CD4-positive, alpha-beta T cell treated with Interleukin-6 at 100 ng/mL for 8 hours (primary cell): ENCODE data around the gene S100A8.

ENCODE experiments used
- DNase-seq: peaks from one replicate; pipeline ENCODE4 v3.0.0-alpha.2; 2020; ENCODE audit warnings: mixed read lengths, low spot score

The S100A8 gene

DNA sequence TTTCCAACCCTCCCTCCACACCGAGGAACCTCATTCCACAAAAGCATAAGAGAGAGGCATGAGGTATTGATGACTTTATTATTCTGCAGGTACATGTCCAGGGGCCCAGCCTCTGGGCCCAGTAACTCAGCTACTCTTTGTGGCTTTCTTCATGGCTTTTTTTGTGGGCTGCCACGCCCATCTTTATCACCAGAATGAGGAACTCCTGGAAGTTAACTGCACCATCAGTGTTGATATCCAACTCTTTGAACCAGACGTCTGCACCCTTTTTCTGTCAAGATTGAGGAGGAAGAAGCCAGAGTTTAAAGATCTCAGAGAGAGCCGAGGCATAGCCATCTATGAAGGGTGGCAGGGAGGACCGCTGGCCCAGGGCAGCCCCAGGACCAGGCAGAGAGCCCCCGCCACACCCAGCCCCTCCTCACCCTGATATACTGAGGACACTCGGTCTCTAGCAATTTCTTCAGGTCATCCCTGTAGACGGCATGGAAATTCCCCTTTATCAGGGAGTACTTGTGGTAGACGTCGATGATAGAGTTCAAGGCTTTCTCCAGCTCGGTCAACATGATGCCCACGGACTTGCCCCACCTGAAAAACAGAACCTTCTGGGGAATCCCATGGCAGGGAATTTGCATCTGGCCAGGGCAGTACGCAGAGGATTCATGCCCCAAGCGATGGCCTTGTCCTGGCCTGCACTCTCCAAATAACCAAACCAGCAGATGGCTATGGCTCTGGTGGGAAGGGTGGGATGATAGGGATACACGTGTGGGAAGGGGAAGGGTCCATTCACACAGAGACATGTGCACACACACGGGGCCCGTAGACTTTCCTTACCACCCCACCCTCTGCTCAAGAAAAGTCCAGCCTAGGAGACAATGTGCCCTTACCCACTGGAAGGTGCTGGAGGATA lies 647 bp downstream of the S100A8 start:
- DNase-seq: no peak

DNA sequence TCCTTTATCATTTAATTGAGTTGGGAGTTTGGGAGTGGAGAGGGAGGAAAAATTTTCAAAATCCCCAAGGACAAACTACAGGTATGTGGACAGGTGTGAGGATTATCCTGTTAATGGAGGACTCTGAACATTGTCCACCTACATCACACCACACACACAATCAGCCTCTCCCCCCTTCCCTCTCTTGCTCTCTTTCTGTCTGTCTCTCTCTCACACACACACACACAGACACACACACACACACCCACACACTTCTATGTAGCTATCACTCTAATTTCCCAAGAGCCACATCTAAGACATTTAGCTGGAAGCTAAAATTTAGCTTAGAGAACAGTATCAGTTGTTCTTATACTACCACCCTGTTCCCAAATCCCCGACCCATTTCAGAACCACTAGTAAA lies 1.5 kb downstream of the S100A8 start:
- no peak for DNase-seq

DNA sequence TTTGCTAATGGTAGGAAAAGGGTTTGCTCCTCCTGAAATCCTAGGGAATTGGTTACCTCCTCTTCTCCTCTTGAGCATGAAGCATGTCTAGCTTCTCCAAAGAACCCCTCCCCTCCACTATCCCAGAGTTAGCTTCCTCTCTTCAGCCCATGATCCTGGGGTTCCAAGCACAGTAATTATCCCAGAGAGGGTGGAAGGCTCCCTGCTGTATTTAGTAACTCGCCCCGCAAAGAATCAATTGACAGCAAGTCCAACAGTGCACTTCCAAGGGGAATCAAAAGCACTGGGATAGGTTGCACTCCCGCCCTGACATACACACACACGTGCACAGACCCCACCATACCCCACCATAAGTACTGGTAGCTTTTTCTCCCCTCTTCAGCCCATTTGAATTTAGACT lies 3.1 kb downstream of the S100A8 start:
- DNase-seq: no peak

DNA sequence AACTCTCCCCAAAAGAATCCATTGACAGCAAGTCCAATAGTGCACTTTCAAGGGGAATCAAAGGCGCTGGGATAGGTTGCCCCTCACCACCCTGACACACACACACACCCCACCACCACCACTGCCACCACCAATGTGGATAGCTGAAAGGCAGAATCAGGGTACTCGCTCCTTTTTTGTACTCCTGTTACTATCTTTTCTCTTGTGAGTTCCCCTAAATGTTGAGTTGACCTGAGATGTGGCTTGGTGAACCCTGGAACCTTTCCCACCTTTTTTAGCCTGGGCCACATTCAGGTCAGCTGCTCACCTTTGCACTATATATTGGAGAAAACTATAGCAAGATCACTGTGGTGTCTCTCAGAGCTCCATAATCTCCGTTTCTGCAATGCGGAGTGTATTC lies 3.9 kb downstream of the S100A8 start:
- DNase-seq: no peak

DNA sequence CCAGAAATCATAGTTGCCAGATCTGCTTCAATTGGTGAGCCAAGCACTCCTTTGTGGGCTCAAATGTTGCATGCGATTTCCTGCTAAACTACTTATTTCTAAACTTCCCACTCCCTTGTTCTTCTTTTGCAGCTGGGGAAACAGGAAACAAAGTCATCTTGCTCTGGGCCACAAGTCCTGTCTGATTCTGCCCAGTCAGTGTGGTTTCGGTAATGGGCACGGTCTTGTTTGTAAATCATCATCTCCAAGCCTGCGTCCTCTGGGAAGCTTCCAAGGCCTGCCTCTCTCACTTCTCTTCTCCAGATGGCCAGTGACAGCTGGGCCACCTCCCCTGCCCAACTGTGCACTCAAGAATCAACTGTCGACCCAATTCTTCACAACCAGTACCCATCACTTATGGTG lies 4.4 kb downstream of the S100A8 start:
- no peak for DNase-seq

DNA sequence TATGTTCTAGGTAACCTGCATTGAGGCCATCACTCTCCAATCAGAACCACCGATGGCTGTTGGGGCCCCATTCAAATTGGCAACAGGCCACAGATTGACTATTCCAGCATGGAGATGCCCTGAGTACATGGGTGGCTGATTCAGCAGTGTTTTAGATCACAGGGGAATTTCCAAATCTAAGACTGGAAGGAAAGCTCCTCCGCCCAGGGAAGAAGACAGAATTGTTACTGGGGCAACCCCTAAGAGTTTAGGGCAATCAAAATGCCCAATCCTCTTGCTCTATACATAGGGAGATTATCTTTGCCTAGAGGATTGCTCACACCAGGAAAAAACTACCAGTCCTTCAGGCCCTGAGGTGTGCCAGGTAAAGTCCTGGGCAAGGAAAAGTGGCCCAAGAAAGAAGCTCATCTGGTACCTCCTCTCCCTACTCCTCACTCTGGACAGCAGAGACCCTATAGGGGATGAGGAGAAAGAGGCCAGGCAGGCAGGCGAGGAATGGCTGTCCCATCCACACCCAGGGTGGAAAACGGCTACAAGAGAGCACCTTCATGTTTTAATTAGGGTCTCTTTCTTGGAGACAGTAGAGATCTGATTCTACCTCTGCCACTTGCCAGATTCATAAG lies 5.8 kb downstream of the S100A8 start:
- no peak for DNase-seq

DNA sequence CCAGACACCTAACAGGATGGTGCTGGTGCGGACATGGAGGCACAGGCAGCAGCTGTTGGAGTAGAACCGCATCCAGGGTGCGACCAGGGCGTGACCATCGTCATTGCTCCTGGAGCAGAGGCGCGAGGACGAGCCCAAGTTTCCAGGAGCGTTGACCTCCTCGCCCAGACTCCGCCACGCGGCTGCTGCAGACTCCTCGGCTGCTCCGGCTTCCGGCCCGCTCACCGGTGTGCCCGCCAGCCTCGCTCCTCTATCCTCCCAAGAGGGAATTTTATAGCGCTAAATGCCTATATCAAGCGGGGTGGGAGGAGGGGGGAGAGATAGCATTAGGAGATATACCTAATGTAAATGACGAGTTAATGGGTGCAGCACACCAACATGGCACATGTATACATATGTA lies 10.2 kb downstream of the S100A8 start:
- no peak for DNase-seq

DNA sequence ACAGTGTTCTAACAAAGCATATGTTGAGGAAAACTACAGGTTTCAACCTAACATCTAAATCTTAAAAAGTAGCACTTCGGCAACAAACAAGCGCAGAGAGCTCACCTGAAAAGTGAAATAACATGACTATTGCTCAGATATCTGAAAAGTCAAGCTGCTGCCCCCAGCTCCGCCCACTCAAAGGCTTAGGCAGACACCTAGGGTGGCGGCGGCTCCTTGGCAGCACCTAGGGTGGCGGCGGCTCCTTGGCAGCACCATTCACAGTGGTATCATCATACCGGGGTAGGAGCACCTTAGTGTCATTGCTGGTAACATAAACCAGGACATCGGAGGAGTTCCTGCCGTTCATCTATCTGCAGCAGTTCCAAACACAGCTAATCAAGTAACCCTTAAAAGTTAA lies 11.3 kb downstream of the S100A8 start:
- no peak for DNase-seq

DNA sequence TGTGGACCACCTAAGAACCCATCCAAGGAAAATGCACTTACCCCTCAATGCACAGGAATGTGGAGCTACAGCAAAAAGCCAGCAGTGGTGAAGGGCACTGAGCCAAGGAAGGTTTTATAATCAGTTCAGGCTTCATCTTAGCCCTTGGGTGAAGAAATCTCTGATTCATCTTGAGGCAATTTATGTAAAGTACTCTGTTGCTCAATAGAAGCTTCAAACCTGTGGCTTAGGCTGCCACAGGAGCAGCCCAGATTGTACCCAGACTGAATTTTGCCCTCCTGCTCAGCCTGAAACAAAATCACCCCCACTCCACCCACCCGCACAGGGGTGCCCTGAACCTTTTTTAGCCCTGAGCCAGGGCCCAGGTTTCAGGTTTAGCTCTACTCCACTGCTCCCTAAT lies 15.4 kb downstream of the S100A8 start, which contains the start of gene S100A12:
Gene S100A12, minus strand, starts transcription at position 111 of the 400 bp plus-strand sequence. CDS start 1,029 bp downstream, outside the sequence.
- no peak for DNase-seq

DNA sequence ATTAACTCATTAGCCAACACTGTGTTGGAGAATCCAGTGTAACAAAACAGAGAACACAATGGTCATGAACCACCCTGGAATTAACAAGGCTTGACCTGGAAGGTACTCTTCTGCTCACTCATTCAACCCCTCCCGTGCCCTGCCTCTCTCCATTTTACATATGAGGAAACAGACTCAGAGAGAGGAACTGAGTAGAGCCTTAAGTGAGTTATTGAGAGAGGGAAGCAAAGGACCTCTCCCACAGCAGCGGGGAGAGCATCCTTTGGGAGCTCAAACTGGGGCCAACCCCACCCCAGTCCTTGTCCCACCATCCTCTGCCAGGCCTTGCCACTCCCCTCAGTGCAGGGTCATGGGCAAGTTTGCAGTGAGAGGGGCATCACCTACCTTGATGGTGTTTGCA lies 16.8 kb downstream of the S100A8 start:
- no peak for DNase-seq

DNA sequence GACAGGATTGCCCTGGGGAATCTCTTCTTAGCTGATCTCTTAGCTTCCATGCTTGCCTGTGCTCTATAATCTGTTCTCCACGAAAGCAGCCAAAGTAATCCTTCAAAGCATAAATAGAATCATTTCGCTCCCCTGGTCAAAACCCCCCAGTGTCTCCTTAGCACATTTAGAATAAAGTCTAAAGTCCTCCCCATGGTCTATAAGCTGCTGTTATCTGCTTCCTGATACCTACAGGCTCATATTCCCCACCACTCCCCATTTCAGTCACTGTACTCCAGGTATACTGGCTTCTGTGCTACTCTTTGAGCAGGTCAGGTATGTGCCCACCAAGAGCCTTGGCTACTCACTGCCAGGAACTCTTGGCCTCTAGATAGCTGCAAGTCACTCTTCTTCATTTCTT lies 18.3 kb downstream of the S100A8 start:
- DNase-seq: no peak

DNA sequence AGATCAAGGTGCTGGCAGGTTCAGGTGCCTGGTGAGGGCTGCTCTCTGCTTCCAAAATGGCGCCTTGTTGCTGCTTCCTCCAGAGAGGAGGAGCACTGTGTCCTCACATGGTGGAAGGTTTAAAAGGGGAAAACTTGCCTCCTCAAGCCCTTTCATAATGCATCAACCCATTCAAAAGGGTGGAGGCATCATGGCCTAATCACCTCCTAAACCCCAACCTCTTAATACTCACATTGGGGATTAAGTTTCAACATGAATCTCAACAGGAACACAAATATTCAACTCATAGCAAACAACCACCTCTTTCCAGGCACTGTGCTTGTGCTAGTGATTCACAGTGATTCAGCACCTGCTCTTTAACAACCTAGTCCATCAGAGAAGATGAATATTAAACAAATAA lies 19.6 kb downstream of the S100A8 start:
- no peak for DNase-seq

DNA sequence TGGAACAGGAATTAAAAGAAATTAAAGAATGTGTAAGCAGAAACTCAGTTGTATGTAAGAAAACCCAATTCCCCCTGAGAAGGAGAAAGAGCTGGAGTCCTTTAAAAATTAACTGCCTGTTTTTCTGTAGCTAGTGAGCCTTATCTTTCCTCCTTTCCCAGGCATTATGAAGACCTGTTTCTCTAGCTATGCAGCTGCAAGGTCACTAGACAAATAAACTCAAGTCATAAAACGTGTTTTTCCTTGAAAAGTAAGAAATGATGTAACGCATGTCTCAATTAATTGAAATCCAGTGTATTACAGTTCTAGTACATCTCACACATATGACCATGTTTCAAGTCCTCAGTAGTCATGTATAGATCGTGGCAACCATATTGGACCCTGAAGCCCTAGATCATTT lies 20.7 kb downstream of the S100A8 start:
- no peak for DNase-seq

DNA sequence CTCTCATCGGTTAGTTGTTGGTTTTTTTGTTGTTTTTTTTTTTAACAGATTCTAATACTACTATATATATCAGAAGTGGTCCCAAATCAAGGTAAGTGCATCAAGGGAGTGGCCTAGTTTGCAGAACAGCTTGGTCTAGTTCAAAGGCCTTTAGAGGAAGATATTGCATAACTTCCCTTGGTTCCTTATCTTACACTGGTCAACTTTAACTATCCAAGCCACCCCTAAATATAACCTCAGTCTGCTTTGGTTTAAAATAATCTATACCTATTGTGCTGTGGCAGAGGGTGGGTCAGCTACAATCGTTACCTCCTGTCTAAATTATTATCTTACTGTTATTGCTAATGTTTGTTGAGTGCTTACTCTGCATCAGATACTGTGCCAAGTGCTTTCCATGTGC lies 22.4 kb downstream of the S100A8 start:
- DNase-seq: no peak

DNA sequence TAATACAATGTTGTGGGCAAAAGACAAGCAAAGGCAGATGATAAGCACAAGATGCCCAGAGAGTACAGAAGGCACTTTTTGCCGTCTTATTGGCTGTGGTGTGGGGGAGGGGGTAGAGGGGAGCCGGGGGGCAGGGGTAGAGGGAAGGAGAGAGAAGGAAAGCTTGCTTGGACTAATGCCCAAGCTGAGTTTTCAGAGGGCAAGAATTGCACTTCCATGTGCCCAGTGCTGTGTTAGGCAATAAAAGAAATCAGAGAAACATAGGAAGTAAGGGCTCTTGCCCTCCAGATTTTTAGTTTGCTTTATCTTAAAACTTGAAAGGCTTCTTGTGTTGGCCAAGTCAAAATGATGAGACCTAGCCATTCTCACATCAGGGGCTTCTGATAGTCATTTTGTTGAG lies 23.8 kb downstream of the S100A8 start:
- no peak for DNase-seq

DNA sequence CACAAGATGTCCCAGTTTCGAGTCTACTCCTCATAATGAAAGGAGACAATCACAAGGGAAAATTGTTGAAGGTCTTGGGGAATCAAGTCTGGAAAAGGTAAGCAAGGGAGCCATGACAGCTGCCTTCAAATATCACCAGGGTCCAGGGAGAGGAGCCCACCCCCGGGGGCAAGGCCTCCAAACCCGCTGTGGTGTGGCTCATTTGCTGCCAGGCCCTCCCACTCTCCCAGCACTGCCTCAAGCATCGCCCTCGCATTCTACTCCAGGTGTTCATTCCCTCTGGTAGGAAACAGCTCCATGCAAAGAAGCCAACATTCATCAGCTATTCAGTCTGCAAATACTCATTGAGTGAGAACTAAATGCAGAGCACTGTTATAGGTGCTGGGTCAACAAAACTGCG lies 24.6 kb downstream of the S100A8 start:
- DNase-seq: no peak

DNA sequence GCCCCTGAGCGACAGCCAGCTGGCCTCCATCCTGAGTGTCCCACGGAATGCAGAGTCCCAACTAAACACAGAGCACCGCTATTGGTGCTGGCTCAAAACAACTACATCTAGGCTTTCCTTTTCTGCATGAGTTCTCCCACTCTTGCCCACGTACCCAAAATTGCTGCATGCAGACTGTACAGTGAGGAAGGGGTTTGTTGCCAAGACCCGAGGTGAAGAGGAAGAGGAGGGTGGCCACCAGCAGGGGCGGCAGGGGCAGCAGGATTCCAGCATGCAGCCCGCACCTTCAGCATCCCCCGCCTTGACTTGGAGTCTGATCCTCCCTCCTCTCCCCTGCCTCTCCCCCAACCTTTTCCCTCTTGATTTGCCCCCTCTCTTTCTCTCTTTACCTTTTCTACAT lies 25.2 kb downstream of the S100A8 start:
- no peak for DNase-seq

DNA sequence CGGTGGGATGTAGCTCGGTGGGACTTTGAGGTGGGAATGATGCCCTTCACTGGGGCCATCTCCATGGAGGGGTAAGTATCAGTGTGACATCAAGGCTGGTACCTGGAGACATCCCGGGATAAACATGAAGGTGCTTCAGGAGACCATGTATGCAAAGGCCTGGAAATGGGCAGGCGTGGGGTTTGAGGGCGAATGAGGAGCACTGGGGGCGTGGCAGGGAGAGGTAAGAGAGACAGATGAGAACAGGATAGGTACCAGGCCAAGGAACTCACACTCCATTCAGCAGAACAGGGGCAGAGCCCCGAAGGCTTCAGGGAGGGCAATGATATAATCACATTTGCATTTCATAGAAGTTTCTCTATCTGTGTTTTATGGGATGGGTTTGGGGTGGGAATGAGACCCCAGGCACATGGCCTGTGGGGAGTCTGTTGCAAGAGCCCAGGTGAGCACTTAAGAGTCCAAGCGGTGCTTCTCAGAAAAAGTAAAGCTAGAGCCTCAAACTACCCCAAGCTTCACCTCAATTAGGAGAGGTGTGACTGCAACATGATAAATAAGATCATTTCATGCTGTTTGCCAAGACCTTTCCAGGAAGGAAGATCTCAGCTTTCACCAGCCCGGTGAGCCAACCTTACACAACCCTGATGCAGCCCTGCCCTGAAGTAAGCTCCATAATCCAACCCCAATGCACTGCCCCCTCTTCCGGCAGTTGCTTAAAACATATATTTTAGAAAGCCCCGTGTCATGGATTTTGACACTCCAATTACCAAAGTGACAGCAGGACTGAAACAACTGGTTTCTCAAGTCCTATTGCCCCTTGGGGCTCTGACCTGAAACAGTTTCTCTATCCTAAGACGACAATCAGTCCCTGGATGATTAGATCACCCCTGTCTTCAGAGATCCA lies 25.9 kb downstream of the S100A8 start:
- DNase-seq: no peak

DNA sequence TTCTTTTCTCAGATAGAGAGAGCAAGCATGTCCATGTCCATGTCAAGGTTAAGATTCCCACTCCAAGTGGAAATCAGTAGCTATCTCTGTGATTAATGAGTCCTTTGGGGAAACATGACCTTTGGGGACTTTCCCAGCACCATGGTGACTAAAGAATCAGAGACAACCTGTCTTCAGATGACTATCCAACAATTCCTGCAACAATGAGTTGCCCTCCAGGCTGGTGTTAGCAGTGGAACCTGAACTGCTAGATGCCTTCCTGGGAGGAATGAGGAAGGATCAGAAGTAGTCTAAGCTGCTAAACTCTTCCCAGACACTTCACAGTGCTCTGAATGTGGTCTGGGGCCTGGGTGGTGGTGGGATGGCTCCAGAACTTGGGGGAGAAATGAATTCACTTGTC lies 26.7 kb downstream of the S100A8 start:
- DNase-seq: no peak

DNA sequence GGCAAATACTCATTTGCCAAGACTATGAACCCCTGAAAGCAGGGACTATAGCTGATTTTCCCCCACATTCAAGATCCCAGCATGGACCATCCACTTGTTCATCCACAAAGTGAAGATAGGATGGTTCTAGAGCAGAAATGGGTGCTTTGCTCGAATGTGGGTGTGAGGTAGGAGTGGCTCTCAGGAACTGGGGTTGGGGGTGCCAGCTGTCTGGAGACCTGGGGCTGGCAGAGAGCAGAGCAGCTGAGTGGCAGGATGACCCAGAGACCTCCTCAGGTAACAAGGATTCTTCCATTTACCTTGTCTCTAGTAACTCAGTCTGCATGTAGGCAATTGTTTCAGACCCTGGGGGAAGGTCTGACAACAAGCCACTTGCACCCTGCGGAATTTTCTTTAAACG lies 27.2 kb downstream of the S100A8 start:
- DNase-seq: no peak

DNA sequence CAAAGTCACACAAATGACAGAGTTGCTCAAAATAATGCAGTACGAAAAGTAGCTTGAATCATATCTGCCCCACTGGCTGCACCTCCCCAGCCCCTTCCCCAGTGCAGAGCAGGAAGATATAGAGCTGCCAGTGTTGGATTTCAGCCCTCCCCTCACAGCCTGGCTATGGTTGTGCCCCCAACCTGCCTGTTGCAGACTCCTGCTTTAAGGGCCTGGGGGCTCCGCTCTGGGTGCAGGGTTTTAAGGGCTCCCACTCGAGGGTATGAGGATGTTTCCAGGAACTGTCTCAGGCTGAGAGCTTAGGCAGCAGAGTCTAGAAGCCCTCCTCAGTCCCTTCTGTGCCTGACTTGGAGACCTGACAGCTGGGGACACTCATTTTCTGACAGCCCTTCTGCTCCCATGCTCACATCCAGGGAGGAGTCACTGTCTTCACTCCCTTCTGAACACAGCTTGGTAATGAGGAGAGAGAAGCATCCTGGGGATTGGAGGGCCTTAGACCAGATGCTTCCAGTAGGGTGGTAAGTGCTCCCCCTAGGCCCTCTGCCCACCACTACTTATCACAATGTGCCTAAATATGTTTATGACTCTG lies 28.6 kb downstream of the S100A8 start:
- DNase-seq: no peak

DNA sequence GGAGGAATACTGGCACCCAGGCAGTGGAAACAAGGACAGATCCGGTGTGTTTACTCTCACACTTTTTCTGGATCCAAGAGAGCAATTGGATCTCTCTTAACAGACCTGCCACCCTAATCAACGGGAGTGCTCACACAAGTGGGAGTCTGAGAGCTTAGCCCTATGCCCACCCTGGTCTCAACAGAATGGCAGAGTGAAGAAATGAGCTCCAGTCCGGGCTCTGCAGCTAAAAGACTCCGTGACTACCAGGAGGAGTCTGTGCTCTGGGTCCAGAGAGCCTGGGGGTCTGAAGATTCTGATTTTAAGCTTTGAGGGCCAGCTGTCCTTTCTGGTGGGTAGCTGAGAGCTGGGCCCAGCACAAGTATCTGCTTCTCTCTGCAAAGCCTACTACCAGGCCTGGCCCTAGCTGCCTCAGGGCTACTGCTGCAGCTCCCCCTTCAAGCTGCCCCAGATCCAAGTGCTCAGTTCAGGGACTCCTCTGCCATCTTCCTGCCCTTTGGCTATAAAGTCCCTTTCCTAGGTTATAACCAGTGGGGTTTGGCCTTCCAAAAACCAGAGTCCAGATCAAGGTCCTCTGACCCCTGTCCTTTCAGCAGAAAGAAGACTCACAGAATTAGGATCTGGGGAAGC lies 29.3 kb downstream of the S100A8 start:
- DNase-seq: no peak
